GM04503 (cell line): ENCODE data around the gene PADI2.
"Not testable (repeated sequence)": the region's sequence is repeated elsewhere in the genome, so short reads cannot be mapped to it uniquely, and the experiment has no call there.

Experiments used
- DNase-seq: peaks from one replicate; pipeline ENCODE4 v3.0.0-alpha.2; 2012; ENCODE audit warnings: low read depth

PADI2 gene

GRCh38 chr1:17081439-17081838, 37.8 kb downstream of the PADI2 start:
- no peak for DNase-seq

- no peak for DNase-seq
Observed at GRCh38 chr1:17080880-17081279, 38.4 kb downstream of the PADI2 start.

- no peak for DNase-seq
Observed at GRCh38 chr1:17080085-17080759, 39.0 kb downstream of the PADI2 start.

GRCh38 chr1:17078991-17079868, 40.0 kb downstream of the PADI2 start:
- no peak for DNase-seq

- no peak for DNase-seq
Observed at GRCh38 chr1:17075470-17076255, 43.6 kb downstream of the PADI2 start.

- DNase-seq, result no peak
Observed at GRCh38 chr1:17071794-17072193, 47.5 kb downstream of the PADI2 start.

- DNase-seq, result no peak
Observed at GRCh38 chr1:17070163-17070525, 49.1 kb downstream of the PADI2 start.

GRCh38 chr1:17069452-17070162, 49.6 kb downstream of the PADI2 start:
- no peak for DNase-seq

GRCh38 chr1:17068789-17069188, 50.5 kb downstream of the PADI2 start:
- DNase-seq, result no peak

GRCh38 chr1:17067465-17068240, 51.6 kb downstream of the PADI2 start:
- no peak for DNase-seq

- no peak for DNase-seq
Observed at GRCh38 chr1:17067069-17067426, 52.2 kb downstream of the PADI2 start.

- DNase-seq, result no peak
Observed at GRCh38 chr1:17066361-17067068, 52.7 kb downstream of the PADI2 start.

GRCh38 chr1:17065666-17066065, 53.6 kb downstream of the PADI2 start:
- DNase-seq, result no peak

DNA sequence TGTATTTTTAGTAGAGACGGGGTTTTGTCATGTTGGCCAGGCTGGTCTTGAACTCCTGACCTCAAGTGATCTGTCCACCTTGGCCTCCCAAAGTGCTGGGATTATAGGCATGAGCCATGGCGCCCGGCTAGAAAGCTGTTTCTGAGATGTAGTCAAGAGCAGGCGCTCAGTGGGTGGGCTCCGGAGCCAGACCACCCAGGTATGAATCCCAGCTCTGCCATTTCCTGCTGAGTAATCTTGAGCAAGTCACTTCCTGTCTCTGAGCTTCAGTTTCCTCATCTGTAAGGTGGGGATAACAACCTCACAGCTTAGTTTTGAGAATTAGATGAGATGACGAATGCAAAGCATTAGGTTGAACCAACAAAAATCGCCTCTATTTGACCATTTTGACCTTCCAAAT, 56.5 kb downstream of the PADI2 start:
- not testable (repeated sequence) for DNase-seq

DNA sequence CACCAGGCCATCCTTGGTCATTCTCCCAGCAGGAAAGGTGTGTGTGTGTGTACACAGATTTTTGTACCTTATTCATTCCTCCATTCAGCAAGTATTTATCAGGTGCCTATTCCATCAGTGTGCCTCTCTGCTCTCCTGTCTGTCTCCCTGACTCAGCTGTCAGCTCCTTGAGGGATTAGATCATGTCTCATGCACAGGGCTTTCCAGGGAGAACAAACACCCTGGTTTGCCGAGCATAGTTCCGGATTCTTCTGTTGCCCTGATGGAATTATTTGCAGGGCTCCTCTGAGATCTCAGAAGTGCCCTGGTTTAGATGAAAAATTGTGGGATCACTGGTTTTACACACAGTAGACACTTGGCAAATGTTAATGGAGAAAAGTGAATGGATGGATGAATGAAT, 57.4 kb downstream of the PADI2 start:
- DNase-seq, result no peak

GRCh38 chr1:17061486-17061885, 57.8 kb downstream of the PADI2 start:
- no peak for DNase-seq

- DNase-seq, result no peak
Observed at GRCh38 chr1:17060306-17060749, 58.9 kb downstream of the PADI2 start.

GRCh38 chr1:17059391-17060305, 59.6 kb downstream of the PADI2 start:
- no peak for DNase-seq

GRCh38 chr1:17056551-17056950, 62.7 kb downstream of the PADI2 start:
- no peak for DNase-seq

GRCh38 chr1:17055801-17056200, 63.5 kb downstream of the PADI2 start:
- no peak for DNase-seq
